GM13976 (cell line): Measurements from ENCODE around the gene CD300C.

Source experiments
- DNase-seq: peaks from one replicate; pipeline ENCODE4 v3.0.0; 2012; ENCODE audit warnings: low spot score
- in situ Hi-C: fragments of 300-500 bp; cut with MboI; formaldehyde crosslinking; loops from one replicate; pipeline ENCODE4 v1.12.0; 2022; ENCODE audit warnings: low sequenced_read_pairs, mixed read lengths, inconsistent platforms; ENCODE audit not compliant: unreplicated experiment
- TF ChIP-seq, protein P1 (sequence below): IDR thresholded peaks from 2 replicates; pipeline ENCODE4 v1.5.1; 2012; ENCODE audit warnings: borderline replicate concordance, mild to moderate bottlenecking; ENCODE audit not compliant: insufficient read depth; ENCODE audit errors: extremely low read depth, missing control alignments, control extremely low read depth

Gene CD300C

DNA sequence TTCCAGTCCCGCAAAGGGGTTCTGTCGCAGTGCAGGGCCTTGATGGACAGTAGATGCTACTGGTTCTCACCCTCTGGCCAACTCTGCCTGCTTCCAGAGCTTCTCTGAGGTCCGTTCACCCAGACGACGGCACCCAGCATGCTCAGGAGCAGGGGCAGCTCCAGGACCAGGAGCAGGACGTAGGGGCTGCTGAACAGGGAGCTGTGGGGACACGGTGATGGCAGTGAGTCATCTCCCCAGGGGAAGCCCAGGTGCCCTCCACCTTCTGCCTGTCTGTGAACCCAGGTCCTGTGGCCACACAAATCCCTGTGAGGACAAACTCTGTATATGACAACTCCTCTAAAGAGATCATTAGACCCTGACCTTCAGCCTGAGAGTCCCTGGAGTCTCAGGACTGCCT, 3.4 kb upstream of the CD300C start:
- in situ Hi-C loops = no loop called here
- no peak for DNase-seq
- TF ChIP-seq, protein P1, sequence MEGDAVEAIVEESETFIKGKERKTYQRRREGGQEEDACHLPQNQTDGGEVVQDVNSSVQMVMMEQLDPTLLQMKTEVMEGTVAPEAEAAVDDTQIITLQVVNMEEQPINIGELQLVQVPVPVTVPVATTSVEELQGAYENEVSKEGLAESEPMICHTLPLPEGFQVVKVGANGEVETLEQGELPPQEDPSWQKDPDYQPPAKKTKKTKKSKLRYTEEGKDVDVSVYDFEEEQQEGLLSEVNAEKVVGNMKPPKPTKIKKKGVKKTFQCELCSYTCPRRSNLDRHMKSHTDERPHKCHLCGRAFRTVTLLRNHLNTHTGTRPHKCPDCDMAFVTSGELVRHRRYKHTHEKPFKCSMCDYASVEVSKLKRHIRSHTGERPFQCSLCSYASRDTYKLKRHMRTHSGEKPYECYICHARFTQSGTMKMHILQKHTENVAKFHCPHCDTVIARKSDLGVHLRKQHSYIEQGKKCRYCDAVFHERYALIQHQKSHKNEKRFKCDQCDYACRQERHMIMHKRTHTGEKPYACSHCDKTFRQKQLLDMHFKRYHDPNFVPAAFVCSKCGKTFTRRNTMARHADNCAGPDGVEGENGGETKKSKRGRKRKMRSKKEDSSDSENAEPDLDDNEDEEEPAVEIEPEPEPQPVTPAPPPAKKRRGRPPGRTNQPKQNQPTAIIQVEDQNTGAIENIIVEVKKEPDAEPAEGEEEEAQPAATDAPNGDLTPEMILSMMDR = no peak

DNA sequence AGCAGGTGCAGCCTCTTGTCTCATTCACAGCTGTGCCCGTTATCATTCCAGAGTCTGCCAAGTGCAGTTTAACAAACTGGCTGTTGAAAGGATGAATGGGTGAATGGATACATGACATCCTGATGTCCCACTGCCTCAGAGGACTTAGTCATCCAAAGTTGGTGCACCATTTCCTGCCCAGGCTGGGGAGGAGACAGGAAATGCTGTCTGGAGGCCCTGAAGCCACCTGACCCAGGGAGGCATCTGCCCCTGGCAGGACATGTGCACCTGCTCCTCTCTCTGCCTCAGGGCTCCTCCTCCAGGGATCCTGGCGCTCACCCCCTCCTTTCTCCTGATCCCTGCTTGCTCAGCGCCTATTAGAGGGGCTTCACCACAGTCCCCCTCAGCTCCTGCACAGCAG, 1.8 kb upstream of the CD300C start:
- DNase-seq = no peak
- TF ChIP-seq, protein P1 = no peak

DNA sequence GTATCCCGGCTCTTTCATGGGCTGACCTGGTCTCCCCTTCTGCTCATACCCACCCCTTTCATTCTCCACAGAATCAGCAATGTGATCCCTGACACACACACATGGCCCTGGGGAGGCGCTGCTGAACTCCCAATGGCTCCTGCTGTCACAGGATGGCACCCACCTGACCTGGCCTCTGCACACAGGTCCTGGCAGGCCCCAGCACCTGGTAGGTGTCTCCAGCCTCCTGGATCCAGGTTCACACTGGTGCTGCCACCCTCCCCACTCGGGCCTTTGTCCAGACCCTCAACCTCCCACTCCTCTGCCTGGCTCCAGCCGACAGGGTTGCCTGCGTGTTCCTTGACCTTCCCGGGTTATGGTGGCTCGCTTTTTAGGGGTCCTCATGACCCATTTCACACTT, 1.3 kb upstream of the CD300C start:
- TF ChIP-seq, protein P1 = no peak
- no peak for DNase-seq
- in situ Hi-C loops = no loop called here

More for the DNA sequence above, 1.8 kb upstream of the CD300C start:
- in situ Hi-C loops = no loop called here

DNA sequence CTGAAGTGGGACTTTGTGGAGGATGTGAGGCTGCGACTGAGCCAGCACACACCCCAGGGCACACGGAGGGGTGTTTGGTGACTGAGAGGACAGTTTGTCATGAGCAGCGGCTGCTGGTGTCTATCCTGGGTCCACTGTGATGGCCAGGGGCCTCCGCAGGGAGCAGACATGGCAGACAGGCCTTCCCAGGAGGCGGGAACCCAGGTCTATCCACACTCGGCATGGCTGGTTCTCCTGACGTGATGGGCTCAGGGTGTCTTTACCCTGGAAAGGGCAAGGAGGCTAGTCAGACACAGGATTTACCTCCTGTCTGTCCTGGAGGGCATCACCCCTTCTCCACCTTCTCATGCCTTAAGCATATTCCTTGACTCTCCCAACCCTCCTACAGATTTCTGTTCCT, 671 bp upstream of the CD300C start:
- in situ Hi-C loops = no loop called here
- DNase-seq = no peak
- TF ChIP-seq, protein P1 = no peak

DNA sequence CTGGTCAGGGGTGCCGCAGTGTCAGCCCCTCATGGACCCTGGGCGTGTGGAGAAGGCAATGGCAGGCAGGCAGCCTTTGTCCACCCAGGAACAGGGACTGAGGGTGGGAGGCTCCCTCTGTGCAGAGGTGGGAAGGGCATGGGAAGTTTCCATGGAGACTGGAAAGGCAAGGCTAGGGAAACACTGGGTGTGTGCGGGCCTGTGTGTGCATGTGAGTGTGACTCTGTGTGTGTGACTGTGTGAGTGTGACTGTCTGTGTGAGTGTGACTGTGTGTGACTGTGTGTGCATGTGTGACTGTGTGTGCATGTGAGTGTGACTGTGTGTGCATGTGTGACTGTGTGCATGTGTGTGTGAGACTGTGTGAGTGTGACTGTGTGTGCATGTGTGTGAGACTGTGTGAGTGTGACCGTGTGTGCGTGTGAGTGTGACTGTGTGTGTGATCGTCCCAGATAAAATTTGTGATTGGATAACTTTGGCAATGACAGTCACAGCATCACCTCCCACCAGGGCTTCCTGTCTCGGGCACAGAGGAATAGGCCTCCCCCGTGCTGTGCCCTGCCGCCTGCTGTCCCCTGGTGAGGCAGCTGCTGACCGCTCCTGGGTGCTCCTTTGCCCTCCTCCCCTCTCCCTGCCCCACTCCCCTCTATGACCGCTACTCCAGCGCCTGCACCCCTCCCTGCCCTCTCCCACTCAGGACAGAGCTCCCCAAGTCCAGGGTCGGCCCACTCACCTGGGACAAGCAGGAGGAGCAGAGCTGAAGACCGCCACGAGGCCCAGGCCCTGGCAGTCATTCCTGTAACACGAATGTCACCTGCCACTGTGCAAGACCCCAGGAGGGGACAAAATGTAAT, 698 bp downstream of the CD300C start:
- no peak for DNase-seq
- in situ Hi-C loops = no loop called here
- TF ChIP-seq, protein P1 = no peak

DNA sequence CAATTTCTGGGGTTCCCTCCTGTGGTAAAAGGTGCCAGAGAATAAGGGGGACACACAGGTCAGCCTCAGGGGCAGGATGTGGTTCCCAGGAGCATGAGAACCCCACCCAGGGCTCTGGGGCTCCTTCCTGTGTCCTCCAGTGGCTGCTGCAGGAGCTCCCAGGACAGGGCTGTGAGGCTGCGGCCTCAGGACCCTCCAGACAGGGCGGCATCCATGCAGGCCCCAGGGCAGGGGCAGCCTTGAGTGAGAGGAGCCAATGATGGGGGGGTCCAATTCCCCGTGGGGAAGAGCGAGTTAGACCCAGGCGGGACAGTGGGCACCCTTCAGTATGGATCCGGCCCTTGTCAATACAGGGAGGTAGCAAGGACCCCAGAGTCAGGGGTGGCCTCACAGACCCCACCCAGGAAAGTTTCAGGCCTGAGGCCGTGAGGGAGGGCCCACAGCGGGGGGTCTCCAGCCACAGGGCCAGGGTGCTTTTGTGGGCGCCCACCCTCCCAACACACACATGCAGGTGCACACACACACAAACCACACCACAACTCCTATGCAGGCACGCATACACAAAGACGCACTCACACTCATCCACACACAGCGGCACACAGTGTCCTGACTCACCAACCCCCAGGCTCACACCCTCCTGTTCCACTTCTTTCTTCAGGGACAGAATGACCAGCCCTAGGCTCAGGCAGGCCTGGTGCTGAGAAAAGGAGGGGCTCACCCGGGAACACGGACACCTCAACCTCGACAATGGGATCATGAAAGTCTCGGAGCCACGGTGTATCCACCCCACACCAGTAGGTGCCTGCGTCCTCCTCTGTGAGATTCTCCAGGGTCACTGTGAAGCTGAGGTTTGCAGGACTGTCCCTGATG, 1.8 kb downstream of the CD300C start:
- no peak for DNase-seq
- TF ChIP-seq, protein P1 = no peak
- in situ Hi-C loops = no loop called here
